Kidney glomerular epithelial cell (primary cell): ENCODE measurements around the gene SORCS2.

Source experiments
- DNase-seq: peaks from one replicate; lab custom pipeline; 2025; lab: John Stamatoyannopoulos, UW

Gene SORCS2

DNA sequence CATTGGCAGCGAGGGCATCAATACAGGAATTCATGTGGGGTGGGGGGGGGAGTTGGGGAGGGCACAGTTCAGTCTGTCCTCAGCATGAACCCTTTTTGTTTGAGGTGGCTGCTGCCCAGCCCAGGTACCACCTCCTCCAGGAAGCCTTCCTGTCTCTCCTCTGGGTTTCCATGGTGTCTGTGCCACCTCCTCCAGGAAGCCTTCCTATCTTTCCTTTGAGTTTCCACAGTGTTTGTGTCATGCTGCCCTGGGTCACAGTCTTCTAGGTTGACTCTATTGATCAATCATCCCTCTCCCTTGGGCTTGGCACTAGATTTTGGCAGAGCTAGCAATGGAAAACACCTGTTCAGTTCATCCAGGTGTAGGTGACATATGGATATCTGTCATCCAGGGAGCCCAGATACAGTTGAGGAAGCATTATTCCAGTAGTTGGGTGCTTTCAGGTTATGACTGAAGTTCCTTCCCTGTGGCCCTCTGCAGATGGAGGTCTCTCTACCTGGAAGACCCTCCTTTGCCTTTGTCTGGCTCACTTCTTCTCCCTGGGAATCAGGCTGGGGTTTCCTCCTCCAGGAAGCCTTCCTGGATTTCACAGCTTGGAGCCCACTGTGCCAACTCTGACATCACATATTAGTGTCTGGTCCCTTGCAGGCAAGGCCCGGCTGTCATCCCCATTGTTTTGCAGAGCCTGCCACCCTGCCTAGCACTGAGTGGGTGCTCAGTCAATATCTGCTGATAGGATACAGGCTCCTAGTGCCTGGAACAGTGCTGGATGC, 96.6 kb downstream of the SORCS2 start:
- no peak for DNase-seq

DNA sequence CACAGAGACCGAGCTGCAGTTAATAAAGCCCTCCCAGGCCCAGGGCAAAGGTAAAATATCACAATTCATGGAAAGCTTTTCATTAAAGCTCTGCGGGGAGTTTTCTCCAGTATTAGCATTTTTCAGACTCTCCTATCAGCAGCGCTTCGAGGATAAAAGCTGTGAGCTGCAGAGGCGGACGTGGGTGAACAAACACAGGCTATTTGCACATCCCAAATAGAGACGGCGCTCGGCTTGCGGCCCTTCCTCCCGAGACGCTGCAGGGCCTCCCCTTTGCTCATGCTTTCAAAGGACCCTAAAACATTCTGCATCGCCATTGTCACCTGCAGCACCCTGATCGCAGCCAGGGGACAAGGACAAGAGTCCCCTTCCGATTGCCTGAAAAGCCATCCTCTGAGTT, 97.3 kb downstream of the SORCS2 start:
- DNase-seq = no peak

DNA sequence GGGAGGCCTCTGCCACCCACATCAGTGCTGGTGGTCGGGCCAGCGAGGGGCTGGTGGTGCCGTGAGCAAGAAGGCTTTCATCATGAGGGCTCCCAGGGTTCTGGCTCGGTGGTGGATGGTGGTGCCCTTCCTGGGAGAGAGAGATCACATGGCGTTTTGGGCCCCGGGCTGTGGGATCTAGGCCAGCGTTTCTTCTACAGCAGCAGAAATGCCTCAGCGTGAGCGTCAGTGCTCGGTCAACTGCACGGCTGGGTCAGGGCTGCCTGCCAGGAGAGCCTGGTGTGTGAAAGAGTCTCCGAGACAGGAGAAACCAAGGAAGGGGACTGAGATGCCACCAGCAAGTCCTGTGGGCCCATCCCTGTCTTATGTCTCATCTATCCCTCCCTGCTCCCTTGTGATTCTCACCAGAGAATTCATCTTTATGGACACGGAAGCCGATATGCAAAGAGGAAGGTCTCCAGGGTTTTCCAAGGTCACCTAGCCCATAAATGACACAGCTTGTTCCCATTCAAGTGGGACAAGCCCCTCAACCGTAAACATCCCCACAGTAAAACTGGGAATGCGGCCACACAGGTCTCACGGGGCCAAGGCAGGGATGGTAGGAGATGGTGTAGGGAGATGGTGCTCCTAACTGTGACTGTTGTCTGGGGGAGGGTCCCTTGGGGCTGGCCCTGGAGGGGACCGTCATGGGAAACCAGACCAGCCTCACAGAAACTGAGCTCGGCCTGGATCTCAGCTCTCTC, 99.2 kb downstream of the SORCS2 start:
- DNase-seq = no peak

DNA sequence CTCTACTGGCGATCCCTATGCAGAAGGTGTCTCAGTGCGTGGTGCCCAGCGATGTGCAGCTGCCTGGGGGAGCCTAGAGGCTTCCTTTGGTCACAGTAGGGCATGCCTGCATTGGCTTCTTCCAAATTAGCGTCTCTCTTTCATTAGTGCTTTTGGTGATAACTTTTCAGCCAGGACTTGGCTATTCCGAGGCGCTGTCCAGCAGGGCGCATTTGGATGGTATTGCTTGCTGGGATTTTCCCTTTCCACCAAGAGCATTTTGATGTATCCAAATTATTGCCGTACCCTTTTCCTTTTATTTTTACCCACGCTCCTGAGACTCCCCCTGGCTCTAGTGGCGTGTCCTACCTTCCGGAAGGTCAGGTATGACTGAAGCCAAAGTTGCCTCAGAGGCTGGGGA, 101.4 kb downstream of the SORCS2 start:
- no peak for DNase-seq

DNA sequence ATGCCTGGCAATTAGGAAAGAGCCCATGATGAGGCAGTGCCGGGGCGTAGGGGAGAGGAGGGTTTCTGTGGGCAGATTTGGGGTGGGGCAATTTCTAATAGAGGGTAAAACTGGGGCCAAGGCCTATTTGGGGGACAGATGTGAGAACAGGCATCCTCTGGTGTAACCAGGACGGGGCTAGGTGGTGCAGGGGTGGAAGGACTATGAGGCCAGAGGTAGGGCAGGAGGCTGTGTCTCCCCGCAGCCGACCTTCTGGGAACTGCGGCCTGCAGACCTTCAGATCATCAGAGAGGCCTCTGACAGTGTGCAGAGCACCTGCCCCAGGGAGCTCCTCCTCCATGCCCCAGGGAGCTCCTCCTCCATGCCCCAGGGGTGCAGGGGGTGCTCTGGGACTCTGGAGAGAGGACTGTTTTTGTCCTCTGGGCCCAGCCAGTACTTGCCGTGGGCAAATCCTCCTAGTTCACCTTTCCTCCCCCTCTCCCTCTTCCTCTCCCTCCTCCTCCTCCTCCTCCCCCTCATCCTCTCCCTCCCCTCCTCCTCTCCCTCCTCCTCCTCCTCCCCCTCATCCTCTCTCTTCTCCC, 101.9 kb downstream of the SORCS2 start:
- DNase-seq = no peak

DNA sequence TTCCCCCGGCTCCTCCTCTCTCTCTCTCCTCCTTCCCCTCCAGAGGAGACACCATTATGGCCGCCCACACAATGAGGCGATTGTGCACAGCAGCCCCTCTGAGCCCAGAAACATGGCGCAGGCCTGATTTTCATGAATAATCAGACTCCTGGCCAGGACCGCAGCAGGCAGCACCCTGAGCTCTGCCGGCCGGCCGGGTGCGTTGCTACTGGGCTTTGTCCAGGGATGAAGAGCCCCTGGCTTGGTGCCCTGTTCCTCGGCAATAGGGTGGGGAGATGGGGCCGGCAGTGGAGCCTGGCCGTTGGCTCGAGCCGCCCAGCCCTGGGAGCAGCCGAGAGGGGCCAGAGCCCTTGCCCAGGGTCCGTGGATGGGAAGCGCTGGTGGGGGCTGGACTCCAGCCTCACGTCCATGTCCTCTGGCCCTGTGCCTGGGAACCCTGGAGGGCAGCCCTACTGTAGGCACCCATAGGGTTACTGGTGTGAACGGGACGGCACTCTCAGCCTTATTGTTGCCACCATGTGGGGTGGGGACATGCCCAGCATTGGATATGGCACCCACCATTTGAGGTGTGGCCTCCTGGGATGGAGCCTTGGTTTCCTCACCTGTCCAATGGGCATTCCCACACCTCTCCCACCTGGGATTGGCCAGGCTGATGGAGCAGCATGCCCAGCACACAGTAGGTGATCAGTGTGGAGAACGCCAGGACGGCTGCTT, 103.0 kb downstream of the SORCS2 start:
- no peak for DNase-seq

DNA sequence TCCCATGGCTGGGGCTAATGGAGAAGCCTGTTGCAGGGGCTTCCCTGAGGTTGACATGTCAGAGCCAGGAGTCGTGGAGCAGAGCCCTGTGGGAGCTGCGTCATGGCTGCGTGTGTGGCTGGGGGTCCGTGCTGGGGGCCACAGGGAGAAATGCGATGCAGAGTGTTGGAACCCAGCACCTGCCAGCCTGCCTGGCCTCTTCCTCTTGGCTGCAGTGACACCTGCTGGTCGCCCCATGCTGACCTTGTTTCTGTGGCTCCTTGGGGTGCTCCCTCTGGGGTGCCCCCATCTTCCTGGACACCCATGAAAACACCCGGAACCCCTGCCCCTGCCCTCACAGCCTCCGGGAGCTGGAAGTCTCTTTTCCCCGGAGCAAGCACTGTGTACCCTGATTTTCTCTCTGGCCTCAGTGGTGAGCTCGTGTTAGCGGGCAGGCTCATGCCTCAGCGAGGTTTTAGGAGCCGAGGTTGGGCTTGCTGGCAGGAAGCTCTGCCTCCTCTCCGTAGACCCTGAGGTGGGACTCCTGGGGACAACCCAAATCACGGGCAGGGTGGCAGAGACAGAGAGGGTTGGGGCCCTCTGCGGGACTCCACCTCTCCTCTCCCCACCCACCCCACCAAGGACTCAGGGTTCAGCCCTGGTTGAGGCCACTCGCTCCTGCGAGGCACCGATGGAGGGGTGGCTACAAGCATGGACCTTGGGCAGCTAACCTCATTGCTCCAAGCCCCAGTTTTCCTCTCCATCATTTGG, 103.7 kb downstream of the SORCS2 start:
- DNase-seq = no peak

DNA sequence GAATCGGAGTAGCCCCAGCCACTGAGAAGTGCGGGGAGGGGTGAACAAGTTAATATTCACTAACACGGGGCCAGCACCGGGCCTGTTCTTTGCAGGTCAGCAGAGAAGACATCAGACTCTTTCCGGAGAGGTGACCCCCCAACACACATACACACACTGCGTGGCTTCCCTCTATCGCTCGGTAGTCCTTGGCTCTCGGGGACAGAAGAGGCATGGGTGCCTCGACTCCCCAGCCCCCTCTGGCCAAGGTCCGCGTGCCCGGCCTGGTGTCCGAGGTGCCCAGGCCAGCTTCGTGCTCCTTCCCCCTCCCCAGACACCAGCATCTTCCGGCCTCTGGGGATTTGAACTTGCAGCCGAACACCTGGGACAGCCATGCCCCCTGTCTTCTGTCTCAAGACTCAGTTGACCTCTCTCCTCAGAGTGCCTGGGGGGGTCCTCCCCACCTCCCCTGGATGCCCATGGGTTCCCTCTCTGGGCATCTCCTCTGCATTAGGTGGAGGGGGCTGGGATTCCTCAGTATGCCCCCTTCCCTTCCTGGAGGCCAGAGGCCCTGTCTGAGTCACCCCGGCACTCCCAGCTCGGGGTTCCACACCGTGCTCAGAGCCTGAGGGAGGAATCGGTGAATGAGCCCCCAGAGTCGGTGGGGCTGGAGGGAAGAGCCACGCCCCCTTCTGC, 104.5 kb downstream of the SORCS2 start:
- no peak for DNase-seq

DNA sequence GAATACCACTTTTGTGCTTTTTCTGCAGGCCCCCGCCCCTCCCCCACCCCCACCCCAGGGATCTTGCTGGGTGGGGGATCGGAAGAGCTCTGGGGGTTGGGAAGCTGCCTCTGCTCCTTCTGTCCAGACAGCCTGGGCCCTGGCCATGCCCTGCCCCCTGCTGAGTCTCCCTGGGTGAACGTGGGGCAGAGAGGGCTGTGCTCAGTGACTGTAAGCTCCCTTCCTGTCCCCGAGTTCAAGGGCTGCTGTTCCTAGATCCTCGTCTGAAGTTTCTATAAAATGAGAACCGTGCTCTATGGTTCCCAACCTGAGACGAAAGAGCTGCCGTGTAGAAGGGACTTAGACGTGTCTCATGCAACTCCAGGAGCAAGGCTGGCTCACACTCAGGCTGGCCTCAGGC, 105.0 kb downstream of the SORCS2 start:
- DNase-seq = no peak

DNA sequence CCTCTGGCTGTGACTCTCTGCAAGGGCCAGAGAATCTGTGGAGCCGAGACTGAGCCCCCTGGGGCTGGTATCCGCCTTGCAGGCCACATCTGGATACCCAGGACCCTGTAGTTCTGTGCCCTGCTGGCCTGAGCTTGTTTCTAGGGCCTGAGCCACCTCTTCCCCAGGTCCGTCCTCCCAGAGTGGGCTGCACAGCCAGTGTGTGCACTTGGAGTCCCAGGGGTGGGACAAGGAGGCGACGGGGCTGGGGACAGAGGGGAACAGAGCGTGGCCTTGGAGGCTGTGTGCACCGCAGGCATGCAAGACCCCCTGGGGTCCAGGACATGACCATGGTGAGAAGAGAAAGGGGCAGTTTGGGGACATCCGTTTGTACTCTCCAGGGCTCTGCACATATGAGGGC, 105.5 kb downstream of the SORCS2 start:
- DNase-seq = no peak

DNA sequence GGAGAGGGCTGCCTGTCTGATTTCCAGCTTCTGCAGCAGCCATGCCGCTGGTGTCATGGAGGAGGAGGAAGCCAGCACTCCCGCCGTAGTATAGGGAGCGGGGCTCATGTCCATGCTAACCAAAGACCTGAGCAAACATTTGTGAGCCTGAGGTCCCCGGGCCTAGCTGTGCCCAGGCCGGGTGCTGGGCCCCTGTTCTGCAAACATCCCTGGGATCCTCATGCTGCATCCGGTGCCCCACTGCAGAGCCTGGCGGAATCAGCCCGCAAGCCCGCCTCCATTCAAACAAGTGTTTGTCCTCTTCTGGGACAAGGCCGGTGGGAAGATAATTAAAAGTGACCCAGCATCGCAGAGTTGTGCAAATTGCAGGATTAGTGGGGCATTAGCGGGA, 106.3 kb downstream of the SORCS2 start:
- DNase-seq = no peak

DNA sequence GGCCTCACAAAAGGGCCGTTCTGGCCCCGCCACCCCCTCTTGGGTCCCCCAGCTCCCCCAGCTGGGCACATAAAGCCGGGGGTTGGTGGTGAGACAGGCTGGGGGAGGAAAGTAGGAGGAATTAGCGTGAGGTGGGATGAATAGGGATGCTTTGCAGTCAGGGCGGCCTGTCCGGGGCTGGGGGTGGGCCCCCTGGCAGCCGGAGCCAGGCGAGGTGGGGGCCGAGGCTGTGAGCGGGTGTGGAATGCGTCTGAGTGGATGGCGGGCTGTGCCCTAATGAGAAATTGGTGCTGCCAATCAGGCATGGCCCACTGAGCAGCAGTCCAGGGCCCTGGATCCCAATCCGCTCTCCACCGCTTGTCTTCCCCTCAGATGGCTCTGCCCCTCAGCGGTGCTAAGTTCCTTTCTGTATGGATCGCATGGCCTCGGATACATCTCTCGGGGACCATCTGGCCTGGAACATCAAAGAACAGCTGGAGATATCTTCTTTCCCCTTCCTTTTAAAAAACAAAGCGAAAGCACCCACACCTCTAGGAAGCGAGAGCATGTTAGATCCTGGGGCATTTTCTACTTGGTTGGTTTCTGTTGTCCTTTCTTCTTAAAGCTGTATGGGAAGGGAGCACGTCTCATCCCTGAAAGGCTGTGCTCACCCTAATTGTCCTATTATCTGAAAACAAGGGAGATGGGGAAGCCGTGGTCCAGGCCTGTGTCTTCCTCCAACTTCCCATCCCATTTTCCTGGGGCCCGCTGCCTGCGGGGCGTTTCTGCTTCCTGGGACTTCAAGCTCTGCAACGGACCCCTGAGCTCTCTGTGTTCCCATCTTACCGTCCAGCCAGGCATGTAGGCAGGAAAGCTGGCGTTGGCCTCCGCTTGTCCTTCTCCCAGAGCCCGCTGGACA, 106.9 kb downstream of the SORCS2 start:
- no peak for DNase-seq

DNA sequence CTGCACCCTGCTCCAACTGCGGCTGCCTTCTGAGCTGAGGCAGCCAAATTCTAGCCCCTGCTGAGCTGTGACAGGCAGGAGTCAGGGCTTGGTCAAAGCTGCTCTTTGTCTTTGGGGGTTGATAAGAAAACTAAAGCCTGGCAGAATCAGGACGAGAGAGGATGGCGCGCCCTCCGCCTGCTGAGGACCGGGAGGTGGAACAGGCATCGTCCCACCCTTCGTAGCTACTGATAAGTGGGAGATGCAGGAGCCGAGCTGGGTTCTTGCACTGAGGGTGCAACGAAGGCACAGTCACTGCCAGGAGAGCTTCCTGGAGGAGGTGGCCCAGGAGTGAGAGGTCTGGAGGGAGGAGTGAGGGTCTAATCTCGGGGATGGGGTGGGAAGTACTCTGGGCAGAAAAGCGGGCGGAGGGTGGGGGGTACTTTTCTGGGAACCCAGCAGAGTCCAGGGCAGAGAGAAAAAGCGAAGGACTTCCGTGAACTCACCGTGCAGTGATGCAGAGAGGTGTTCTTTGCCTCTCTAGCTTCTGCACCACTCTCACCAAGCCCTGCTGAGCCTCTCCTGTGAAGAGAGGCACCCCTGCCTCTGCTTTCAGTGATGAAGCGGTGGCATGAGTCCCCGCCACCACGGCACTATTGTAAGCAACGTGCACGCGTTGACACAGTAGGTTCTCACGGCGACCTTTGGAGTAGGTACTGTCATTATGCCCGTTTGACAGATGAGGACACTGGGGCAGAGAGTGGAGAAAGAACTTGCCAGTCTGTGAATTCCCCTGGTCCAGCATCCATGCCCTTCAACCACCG, 107.8 kb downstream of the SORCS2 start:
- no peak for DNase-seq

DNA sequence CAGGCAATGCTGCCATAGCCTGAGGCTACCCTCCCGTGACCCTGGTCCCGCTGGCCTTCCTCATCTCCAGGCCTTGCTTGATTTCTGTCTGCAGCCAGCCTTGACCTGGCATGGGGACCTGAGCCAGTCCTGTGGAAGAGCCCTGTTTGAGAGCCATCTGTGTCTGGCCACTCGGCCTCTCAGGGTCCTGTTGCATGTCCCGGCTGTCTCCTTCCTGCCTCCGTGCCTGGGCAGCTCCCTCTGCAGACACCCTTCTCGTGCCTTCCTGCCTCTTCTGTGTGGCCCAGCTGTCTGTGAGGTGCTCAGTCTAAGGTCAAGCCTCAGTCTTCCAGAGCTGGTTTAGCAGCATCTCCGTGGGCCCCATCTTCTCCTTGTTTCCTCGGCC, 108.4 kb downstream of the SORCS2 start:
- no peak for DNase-seq

DNA sequence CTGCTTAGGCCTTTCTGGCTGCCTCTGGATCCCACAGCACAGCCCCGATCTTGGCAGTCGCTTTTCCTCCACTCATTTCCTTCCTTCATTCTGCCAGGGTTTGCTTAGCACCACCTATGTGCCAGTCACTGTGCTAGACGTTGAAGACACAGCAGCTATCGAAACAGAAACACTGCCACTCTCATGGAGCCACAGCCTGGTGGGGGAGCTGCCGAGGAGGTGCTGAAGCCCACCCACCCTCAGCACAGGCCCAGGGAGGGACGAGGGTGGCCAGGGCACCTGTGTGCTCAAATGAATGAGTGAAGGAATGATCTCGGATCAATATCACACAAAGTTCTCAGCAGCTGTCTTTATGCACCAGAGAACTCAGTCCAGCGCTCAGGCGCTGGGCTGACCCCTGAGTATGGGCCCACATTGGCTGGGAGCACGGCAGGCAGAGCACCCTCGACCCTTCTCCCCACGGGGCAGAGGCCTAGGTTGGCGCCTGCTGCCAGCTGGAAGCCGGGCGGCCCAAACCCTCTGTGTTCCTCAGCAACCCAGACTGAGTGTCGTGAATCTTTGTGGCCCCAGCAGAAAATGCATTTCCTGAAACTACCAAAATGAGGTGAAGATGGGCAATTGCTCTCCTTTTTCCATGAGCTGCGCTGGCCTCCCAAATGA, 108.9 kb downstream of the SORCS2 start:
- no peak for DNase-seq

DNA sequence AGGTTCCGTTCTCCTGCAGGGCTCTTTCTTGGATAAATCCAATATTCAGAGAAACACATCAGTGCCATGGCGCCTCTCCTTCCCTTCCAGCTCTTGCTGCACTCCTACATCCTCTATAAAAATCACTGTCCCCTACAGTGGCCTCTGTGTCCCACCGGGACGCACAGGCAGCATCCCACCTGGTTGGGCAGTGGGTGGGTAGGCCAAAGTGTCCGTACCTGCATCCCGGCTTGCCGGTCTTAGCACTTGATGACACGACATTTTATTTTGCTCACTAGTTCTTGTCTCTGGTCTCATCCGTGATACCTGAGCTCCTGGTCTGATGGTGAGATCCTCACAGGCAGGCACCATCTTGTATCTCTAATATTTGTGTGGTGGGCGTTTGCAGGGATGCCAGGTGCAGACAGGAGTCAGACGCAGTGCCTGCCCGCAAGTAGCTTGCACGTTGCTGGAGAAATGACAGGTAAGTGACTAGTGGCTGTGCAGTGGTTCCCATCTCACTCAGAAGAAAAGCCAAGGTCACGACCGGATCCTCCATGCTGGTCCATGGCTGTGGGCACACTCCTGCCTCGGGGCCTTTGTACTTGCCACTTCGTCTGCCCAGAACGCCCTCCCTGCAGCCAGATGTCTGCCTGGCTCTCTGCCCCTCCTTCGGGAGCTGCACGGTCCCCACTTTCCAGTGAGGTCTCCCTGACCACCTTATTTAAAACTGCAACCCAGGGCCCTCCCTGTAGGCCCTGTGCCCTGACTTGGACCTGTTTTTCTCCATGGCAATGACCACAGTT, 109.7 kb downstream of the SORCS2 start:
- no peak for DNase-seq

DNA sequence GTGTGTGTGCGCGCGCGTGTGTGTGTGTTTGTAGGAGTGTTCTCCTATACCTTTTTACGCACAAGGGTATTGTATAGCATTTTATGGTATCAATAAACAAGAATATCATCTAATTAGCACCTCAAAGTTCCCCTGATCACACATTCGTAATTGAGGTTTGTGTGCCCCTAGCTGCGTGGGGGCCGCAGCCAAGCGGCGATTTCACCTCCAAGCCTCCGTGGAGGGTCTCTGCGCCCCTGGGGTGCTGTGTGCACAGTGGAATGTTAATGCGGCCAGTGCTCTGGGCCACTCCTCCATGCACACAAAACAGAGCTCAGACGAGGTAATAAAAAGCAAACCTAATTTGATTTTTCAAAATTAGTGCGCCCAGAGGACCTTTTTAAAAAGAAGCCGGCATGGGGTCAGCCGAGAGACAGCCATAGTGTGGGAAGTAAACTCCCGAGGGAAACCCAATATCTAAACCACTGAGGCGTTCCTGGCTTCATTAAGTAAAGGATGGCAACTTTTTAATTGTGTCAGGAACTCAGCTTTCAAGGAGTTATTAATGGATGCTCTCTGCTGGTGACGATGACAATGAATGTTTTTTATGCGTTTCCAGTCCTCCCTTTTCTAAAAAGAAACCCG, 110.6 kb downstream of the SORCS2 start:
- DNase-seq = no peak

DNA sequence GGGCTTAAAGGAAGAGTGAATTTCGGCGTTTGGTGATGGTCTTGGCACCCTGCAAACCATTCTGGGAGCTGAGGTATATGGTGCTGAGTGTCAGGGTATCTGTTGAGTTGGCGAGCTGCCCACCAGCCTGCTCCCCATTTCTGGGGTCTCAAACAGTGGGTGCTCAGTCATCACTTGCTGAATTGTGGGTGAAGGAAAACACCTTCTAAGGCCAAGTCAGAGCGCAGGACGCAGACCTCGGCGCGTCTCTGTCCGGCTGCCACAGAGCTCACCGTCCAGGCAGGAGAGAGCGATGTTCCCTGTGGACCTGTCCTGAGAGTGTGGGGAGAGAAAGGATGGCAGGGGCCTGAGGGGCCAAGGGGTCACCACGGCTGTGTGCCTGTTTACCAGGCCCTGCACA, 111.2 kb downstream of the SORCS2 start:
- no peak for DNase-seq
